LNCaP clone FGC (cell line): ENCODE results near the gene NOX4.

Source experiments
- DNase-seq: peaks from one replicate; pipeline ENCODE4 v3.0.0-alpha.2; 2011; ENCODE audit warnings: low read depth
- H3K4me3 ChIP-seq: 2 replicates; pipeline ENCODE4 v1.5.1; 2011; ENCODE audit warnings: mild to moderate bottlenecking, low read depth, low read length, control low read depth
- CTCF ChIP-seq: IDR thresholded peaks from 2 replicates; pipeline ENCODE4 v1.5.1; 2012; ENCODE audit warnings: mild to moderate bottlenecking; ENCODE audit not compliant: control insufficient read depth, insufficient read depth; ENCODE audit errors: extremely low read depth

NOX4 gene

GRCh38 chr11:89484896-89485295 lies 6.3 kb downstream of the NOX4 start:
- no peak for TF ChIP-seq CTCF
- no peak for DNase-seq

DNA sequence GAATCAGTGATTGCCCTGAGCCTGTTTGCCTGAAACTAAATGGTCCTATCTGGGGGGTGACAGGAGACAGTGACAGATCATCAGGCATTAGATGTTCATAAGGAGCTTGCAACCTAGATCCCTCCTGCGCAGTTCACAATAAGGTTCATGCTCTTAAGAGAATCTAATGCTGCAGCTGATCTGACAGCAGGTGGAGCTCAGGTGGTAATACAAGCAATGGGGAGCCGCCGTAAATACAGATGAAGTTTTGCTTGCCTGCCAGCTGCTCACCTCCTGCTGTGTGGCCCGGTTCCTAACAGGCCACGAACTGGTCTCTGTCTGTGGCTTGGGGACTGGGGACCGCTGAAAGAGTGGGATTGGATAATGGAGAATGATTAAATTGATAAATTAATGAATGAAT lies 14.0 kb downstream of the NOX4 start:
- TF ChIP-seq CTCF, result peak; percentile 68
- DNase-seq, result peak; percentile 47
- no peak overlapping the region for H3K4me3 ChIP-seq

More at GRCh38 chr11:89484896-89485295, 6.3 kb downstream of the NOX4 start:
- no peak overlapping the region for H3K4me3 ChIP-seq

DNA sequence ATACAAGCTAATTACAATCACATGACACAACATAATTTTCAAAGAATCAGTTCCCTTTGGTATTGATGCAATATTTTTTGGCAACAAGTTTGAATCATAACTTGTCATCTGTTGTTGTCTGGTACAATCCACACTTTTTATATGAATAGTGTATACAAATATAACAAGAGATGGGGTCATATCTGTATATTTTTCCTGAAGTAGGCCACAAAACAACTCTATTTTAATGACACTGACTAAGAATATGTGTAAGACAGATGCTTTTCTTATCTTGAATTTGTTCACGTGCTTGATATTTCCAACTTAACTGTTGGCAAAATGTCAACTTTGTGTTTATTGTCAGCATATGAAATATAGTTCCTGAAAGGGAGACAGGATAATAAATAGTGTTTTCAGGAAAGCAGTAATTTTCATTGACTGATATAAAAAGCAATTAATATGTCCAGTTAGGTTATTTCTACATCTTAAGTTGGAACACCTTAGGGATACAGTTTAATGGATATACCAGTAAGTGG lies 27.9 kb downstream of the NOX4 start:
- no peak for TF ChIP-seq CTCF
- H3K4me3 ChIP-seq, result no peak overlapping the region
- peak; percentile 10 for DNase-seq

GRCh38 chr11:89458716-89459115 lies 32.5 kb downstream of the NOX4 start:
- no peak for DNase-seq
- H3K4me3 ChIP-seq, result no peak overlapping the region
- TF ChIP-seq CTCF, result no peak

DNA sequence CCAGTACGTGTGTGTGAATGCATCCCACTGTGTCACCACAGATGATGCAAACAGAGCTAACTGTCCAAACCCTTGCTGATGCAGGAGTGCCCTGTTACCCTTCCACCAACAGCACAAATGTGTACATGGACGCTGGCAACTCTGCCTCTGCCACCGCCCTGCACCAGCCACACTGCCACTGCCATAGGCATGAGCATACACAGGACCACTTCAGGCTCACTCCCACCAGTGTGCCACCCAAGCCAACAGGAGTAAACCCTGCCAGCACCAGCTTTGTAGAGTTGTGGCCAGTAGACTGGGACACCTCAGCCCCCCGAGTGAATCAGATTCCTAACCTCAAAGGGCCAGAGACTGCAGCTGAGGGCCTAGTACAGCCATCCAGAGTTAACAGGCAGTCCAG lies 34.0 kb downstream of the NOX4 start:
- no peak for TF ChIP-seq CTCF
- no peak overlapping the region for H3K4me3 ChIP-seq
- DNase-seq, result no peak

GRCh38 chr11:89456681-89457080 lies 34.5 kb downstream of the NOX4 start:
- TF ChIP-seq CTCF, result no peak
- H3K4me3 ChIP-seq, result no peak overlapping the region
- DNase-seq, result no peak

GRCh38 chr11:89452780-89453179 lies 38.4 kb downstream of the NOX4 start:
- TF ChIP-seq CTCF, result no peak
- no peak overlapping the region for H3K4me3 ChIP-seq

More at GRCh38 chr11:89452780-89453179, 38.4 kb downstream of the NOX4 start:
- no peak for DNase-seq
